ENCODE measurements around the gene KIF20A. TPM values are rescaled to one million over a fixed set of nuclear protein-coding genes. Genes with fewer than 3 reads are reported as not detected.
A peak's percentile ranks its signal among the peaks of the same experiment; 100 is the strongest.

The KIF20A gene
- 10 to 100 TPM; 50.7 to 51.4 TPM for total RNA-seq

DNA sequence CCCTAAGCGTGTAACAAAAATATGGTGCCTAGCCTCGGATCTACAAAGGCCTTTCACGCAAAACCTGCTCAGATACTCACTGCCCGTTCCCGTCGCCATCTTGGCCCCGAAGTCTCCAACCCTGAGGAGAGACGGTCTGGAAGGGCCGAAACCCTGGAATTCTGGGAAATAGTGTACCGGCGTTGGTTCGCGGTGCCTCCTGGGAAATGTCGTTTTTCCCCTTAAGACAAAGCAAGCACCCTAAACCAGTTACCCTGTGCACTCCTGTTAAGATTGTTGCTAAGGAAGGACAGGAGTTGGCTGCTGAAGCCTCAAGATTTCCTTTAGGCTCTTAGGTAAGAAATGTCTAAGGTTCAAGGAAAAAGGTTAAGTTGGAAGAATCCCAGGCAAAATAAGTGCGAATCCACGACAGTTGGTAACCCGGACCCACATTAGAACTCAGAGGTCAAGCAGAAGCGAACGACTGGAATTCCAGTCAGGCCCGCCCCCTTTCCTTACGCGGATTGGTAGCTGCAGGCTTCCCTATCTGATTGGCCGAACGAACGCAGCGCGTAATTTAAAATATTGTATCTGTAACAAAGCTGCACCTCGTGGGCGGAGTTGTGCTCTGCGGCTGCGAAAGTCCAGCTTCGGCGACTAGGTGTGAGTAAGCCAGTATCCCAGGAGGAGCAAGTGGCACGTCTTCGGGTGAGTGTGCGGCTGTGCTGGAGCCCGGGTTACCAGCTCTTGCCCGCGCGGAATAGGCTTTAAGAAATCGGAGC lies at the start of gene KIF20A, which contains the start of gene BRD8:
Gene KIF20A (plus strand): TSS at position 597 of the 761 bp plus-strand sequence. CDS start 569 bp downstream, outside the sequence.
Gene BRD8 (minus strand): TSS at position 115 of the 761 bp plus-strand sequence. CDS start 16 bp downstream, at position 99.
- Mint-ChIP-seq H3K4me3 (no peak within 1 kb of the TSS), H3K4me1 (ENCODE audit: low read depth) (peaks cover 20% of the 10 kb centered on the region), H3K9me3 (no peaks in the 10 kb centered on the region), H3K27ac (no peak within 1 kb of the TSS), H3K36me3 (ENCODE audit: low read depth) (peaks cover 31% of the 10 kb centered on the region), H3K27me3 (no peaks in the 10 kb centered on the region)
- CTCF ChIA-PET, result interaction anchor here (0.6 to 4.1 kb wide), 16 partner anchors 9 to 325 kb away, joined by 3 to 35 read pairs (median 3); partner anchors contain the start of genes CDC25C and KDM3B
- TF ChIP-seq, protein P1, sequence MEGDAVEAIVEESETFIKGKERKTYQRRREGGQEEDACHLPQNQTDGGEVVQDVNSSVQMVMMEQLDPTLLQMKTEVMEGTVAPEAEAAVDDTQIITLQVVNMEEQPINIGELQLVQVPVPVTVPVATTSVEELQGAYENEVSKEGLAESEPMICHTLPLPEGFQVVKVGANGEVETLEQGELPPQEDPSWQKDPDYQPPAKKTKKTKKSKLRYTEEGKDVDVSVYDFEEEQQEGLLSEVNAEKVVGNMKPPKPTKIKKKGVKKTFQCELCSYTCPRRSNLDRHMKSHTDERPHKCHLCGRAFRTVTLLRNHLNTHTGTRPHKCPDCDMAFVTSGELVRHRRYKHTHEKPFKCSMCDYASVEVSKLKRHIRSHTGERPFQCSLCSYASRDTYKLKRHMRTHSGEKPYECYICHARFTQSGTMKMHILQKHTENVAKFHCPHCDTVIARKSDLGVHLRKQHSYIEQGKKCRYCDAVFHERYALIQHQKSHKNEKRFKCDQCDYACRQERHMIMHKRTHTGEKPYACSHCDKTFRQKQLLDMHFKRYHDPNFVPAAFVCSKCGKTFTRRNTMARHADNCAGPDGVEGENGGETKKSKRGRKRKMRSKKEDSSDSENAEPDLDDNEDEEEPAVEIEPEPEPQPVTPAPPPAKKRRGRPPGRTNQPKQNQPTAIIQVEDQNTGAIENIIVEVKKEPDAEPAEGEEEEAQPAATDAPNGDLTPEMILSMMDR (IDR thresholded peaks at IDR 0.05), result no peak
- POLR2A ChIA-PET, result interaction anchor here (0.5 to 2.0 kb wide), 9 partner anchors 11 to 364 kb away, joined by 3 to 12 read pairs (median 4); partner anchors contain the start of genes CDC25C, EGR1, ETF1 and KDM3B
- intact Hi-C loops (cut with micrococcal nuclease), result loop anchor here (2.0 kb wide), 1 partner anchor 152 kb away; the partner anchor contains the start of gene CDC25C
- DNase-seq (peak; percentile 98), ATAC-seq (peak; percentile 91)

DNA sequence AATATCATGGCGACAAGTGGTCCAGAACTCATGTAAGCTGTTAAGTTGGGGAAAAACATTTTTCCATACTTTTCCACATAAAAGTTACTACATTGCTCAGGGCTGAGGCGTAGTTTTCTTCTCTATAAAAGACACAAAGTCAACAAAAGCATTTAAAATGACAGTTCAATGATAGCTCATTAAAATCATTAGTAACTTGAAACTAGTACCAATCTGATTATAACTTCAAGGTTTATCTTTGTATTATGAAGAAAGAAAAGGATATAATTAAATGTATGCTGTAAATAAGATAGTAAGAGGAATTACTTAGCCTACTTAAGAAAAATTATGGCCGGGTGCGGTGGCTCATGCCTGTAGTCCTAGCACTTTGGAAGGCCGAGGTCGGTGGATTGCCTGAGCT lies 49.6 kb upstream of the KIF20A start:
- no peaks in the 10 kb centered on the region for H3K4me1 Mint-ChIP-seq (ENCODE audit: low read depth)
- no peaks in the 10 kb centered on the region for H3K9me3 Mint-ChIP-seq
- no peaks in the 10 kb centered on the region for H3K36me3 Mint-ChIP-seq (ENCODE audit: low read depth)
- ChIA-PET CTCF (interaction anchor here (0.6 to 8.1 kb wide), 4 partner anchors 50 to 271 kb away, joined by 3 to 159 read pairs (median 3); no protein-coding TSS in a partner anchor), POLR2A (interaction anchor here (0.7 kb wide), 1 partner anchor 39 kb away, joined by 3 read pairs; no protein-coding TSS in a partner anchor)
- peaks cover 2% of the 10 kb centered on the region for H3K27me3 Mint-ChIP-seq
- intact Hi-C loops (cut with micrococcal nuclease), result no loop called here
- no peak for DNase-seq
- ATAC-seq, result no peak
- H3K4me3 Mint-ChIP-seq, result no peak overlapping the region
- TF ChIP-seq, protein P1 (IDR thresholded peaks at IDR 0.05), result no peak
- H3K27ac Mint-ChIP-seq, result no peak overlapping the region

DNA sequence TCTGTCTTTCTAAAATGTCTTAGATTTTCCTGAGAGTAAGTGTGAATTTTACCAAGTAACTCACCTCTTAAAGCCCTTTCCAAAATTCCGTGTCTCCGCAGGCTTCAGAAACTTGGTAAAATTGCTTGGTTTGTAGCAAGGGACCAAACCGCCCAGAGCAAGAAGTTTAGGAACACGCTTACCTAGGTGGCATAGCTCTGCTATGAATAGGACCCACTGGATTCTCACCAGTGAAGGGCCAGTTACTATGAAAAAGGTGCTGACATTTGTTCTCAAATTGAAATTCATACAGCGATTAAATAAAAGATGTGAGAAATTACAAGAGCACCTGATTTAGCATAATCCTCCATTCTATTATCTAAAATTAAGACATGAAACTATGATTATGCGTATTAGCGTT lies 46.4 kb upstream of the KIF20A start:
- no peak overlapping the region for H3K4me3 Mint-ChIP-seq
- no peaks in the 10 kb centered on the region for H3K9me3 Mint-ChIP-seq
- no peak for DNase-seq
- no peak for ATAC-seq
- no peak overlapping the region for H3K27ac Mint-ChIP-seq
- intact Hi-C loops (cut with micrococcal nuclease), result no loop called here
- TF ChIP-seq, protein P1 (IDR thresholded peaks at IDR 0.05), result no peak
- H3K4me1 Mint-ChIP-seq (ENCODE audit: low read depth), result no peaks in the 10 kb centered on the region
- no peaks in the 10 kb centered on the region for H3K36me3 Mint-ChIP-seq (ENCODE audit: low read depth)
- H3K27me3 Mint-ChIP-seq, result peaks cover 2% of the 10 kb centered on the region
- CTCF ChIA-PET, result interaction anchor here (0.6 to 8.1 kb wide), 12 partner anchors 11 to 354 kb away, joined by 3 to 159 read pairs (median 6); no protein-coding TSS in a partner anchor
- POLR2A ChIA-PET, result interaction anchor here (0.6 kb wide), 1 partner anchor 368 kb away, joined by 3 read pairs; no protein-coding TSS in a partner anchor

DNA sequence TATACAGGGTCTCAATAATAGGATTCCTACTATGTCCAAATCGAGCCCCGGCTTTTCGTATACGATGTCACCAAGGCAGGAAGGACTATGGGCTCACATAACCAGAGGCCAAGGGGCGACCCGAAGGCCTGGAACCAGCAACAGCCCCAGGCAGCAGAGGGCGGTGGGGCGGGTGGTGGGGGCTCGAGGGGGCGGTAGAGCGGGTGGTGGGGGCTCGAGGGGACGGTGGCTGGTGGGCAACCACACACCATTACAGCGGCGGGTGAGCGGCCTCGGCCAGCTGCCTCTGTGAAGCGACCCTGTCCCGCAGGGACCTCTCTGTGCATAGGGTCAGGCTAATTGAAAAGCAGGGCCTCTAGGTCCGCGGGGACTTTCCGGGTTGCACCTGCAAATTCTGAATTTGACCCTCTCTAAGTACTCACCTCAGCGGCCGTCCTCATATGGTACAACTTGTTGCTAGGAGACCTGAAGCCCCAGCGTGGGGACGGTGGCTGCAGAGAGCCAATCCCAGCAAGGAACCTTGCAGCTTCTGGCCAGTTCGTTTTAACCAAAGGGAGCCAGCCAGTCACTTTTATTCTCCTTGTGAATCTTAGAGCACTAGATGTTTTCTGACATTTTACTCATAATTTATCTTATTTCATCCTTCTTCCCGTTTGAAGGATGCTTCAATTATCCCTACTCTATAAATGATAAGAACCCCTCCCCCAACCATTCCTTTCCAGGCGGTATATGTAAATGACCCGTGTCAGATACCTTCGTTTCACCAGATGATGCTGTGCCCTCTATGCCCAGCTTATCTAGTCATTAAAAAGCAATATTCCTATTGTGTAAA lies 39.7 kb upstream of the KIF20A start, which contains the start of gene NME5:
Gene NME5 (minus strand): TSS at position 480 of the 832 bp plus-strand sequence. CDS start 648 bp downstream, outside the sequence.
- no peaks in the 10 kb centered on the region for H3K36me3 Mint-ChIP-seq (ENCODE audit: low read depth)
- peaks cover 13% of the 10 kb centered on the region for H3K27me3 Mint-ChIP-seq
- DNase-seq (peak; percentile 28), ATAC-seq (no peak)
- intact Hi-C loops (cut with micrococcal nuclease), result no loop called here
- peaks cover 4% of the 10 kb centered on the region for H3K4me1 Mint-ChIP-seq (ENCODE audit: low read depth)
- H3K4me3 Mint-ChIP-seq, result no peak within 1 kb of the TSS
- H3K27ac Mint-ChIP-seq, result no peak within 1 kb of the TSS
- TF ChIP-seq, protein P1 (IDR thresholded peaks at IDR 0.05), result no peak
- CTCF ChIA-PET, result interaction anchor here (0.8 to 2.0 kb wide), 6 partner anchors 58 to 360 kb away, joined by 3 to 8 read pairs (median 5); no protein-coding TSS in a partner anchor
- H3K9me3 Mint-ChIP-seq, result no peaks in the 10 kb centered on the region
- POLR2A ChIA-PET, result interaction anchor here (0.6 kb wide), 1 partner anchor 10 kb away, joined by 4 read pairs; no protein-coding TSS in a partner anchor

Data from activated CD8-positive, alpha-beta T cell treated with anti-CD3 and anti-CD28 coated beads for 36 hours (primary cell).